Measurements from ENCODE around the gene PROZ. TPM values are rescaled to one million over a fixed set of nuclear protein-coding genes. Genes with fewer than 3 reads are reported as not detected.

The PROZ gene
- total RNA-seq, 6 experiments from 2014 or later: not detected

GRCh38 chr13:113129480-113129879, 29.0 kb upstream of the PROZ start:
- no peak for DNase-seq
- TF ChIP-seq, protein P1, sequence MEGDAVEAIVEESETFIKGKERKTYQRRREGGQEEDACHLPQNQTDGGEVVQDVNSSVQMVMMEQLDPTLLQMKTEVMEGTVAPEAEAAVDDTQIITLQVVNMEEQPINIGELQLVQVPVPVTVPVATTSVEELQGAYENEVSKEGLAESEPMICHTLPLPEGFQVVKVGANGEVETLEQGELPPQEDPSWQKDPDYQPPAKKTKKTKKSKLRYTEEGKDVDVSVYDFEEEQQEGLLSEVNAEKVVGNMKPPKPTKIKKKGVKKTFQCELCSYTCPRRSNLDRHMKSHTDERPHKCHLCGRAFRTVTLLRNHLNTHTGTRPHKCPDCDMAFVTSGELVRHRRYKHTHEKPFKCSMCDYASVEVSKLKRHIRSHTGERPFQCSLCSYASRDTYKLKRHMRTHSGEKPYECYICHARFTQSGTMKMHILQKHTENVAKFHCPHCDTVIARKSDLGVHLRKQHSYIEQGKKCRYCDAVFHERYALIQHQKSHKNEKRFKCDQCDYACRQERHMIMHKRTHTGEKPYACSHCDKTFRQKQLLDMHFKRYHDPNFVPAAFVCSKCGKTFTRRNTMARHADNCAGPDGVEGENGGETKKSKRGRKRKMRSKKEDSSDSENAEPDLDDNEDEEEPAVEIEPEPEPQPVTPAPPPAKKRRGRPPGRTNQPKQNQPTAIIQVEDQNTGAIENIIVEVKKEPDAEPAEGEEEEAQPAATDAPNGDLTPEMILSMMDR (IDR thresholded peaks at IDR 0.05): no peak
- Mint-ChIP-seq H3K36me3 (ENCODE audit: low read depth) (no peaks in the 10 kb centered on the region), H3K4me3 (no peak overlapping the region), H3K9me3 (no peaks in the 10 kb centered on the region), H3K27me3 (ENCODE audit: insufficient read depth) (peaks cover 4% of the 10 kb centered on the region), H3K4me1 (ENCODE audit: low read depth) (no peaks in the 10 kb centered on the region), H3K27ac (no peak overlapping the region)

- H3K9me3 Mint-ChIP-seq: no peaks in the 10 kb centered on the region
- H3K4me3 Mint-ChIP-seq: no peak overlapping the region
- H3K27me3 Mint-ChIP-seq (ENCODE audit: insufficient read depth): peaks cover 5% of the 10 kb centered on the region
- DNase-seq: no peak
- TF ChIP-seq, protein P1 (IDR thresholded peaks at IDR 0.05): no peak
- no peaks in the 10 kb centered on the region for H3K36me3 Mint-ChIP-seq (ENCODE audit: low read depth)
- H3K4me1 Mint-ChIP-seq (ENCODE audit: low read depth): no peaks in the 10 kb centered on the region
- H3K27ac Mint-ChIP-seq: no peak overlapping the region
Observed at GRCh38 chr13:113129921-113130750, 28.3 kb upstream of the PROZ start.

- TF ChIP-seq, protein P1 (IDR thresholded peaks at IDR 0.05): no peak
Observed at GRCh38 chr13:113135281-113135760, 23.1 kb upstream of the PROZ start.

DNA sequence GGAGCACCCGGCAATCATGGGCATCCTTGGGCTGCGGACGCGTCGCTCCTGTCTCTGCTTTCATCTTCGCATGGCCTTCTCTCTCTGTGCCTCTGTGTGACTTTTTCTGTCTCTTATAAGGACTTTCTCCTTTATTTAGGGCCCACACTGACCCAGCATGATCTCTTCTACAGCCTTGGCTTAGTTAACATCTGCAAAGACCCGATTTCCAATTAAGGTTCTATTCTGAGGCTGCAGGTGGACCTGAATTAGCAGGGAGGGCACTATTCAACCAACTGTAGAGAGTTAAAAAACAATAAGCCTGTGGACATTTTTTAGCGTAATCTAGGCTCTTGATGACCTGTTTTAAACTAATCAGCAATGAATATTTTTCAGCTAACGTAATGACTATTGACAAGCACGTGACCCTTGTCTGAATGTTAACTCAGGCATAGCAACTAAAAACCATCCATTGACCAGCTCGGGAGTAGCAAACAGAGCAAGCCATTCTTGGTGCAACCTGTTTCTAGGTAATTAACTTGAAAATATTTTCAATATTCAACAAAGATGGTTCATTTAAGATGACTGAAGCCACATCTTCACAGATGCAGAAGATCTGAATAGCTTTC, 20.7 kb upstream of the PROZ start:
- no peaks in the 10 kb centered on the region for H3K9me3 Mint-ChIP-seq

More at GRCh38 chr13:113135281-113135760, 23.1 kb upstream of the PROZ start:
- no peaks in the 10 kb centered on the region for H3K36me3 Mint-ChIP-seq (ENCODE audit: low read depth)
- H3K9me3 Mint-ChIP-seq: no peaks in the 10 kb centered on the region
- peaks cover 4% of the 10 kb centered on the region; the same call in 1 of the 2 replicates for H3K27me3 Mint-ChIP-seq (ENCODE audit: insufficient read depth)
- no peaks in the 10 kb centered on the region for H3K4me1 Mint-ChIP-seq (ENCODE audit: low read depth)
- no peak overlapping the region for H3K4me3 Mint-ChIP-seq
- DNase-seq: no peak
- H3K27ac Mint-ChIP-seq: no peak overlapping the region

GRCh38 chr13:113138792-113139551, 19.5 kb upstream of the PROZ start:
- DNase-seq: no peak
- TF ChIP-seq, protein P1 (IDR thresholded peaks at IDR 0.05): no peak
- Mint-ChIP-seq H3K4me3 (no peak overlapping the region), H3K27ac (no peak overlapping the region), H3K9me3 (no peaks in the 10 kb centered on the region), H3K36me3 (ENCODE audit: low read depth) (no peaks in the 10 kb centered on the region), H3K27me3 (ENCODE audit: insufficient read depth) (peaks cover 4% of the 10 kb centered on the region; the same call in 1 of the 2 replicates), H3K4me1 (ENCODE audit: low read depth) (no peaks in the 10 kb centered on the region)

More for the DNA sequence above, 20.7 kb upstream of the PROZ start:
- H3K36me3 Mint-ChIP-seq (ENCODE audit: low read depth): no peaks in the 10 kb centered on the region
- no peak overlapping the region for H3K4me3 Mint-ChIP-seq
- peaks cover 4% of the 10 kb centered on the region; the same call in 1 of the 2 replicates for H3K27me3 Mint-ChIP-seq (ENCODE audit: insufficient read depth)
- H3K27ac Mint-ChIP-seq: no peak overlapping the region
- no peaks in the 10 kb centered on the region for H3K4me1 Mint-ChIP-seq (ENCODE audit: low read depth)
- no peak for DNase-seq
- TF ChIP-seq, protein P1 (IDR thresholded peaks at IDR 0.05): no peak

Measured in HFFc6 (cell line).